K562 (cell line): ENCODE results near the gene GABARAPL1. TPM values are rescaled to one million over a fixed set of nuclear protein-coding genes. Genes with fewer than 3 reads are reported as not detected.

Experiments used
- polyA plus RNA-seq, 8 experiments: library from polyadenylated mRNA; depleted of rRNA in 4 of 8; stranded (reverse) in 5 of 8; unstranded in 3 of 8; fragments of >200 nt; fragmentation: Nextera tagmentation in 2 of 8; fragmentation: Illumina TruSeq in 1 of 8; extraction: Ambion mirVana in 2 of 8; extraction: Trizol in 1 of 8; gene quantifications; 2 replicates each; pipeline versions ENCODE4 v1.2.1 to v1.2.3, GENCODE V29; 2011 to 2014; ENCODE audit warnings: inconsistent platforms in 1 of 8, missing spikeins in 1 of 8
- total RNA-seq, 7 experiments: library from RNA; depleted of rRNA in 6 of 7; stranded (reverse); fragments of >200 nt in 6 of 7; fragmentation: Illumina TruSeq in 2 of 7; extraction: Trizol in 2 of 7; gene quantifications; 2 replicates each; pipeline versions ENCODE4 v1.2.1 to v1.2.3, GENCODE V29; 2011 to 2021; ENCODE audit warnings: low replicate concordance in 1 of 7

Gene GABARAPL1
- total and polyA plus RNA-seq, 9 of the 15 experiments (the other 6 are each of a cell fraction or from before 2014, with no cell fraction given), result 2.3 to 15.9 (median 11.3) TPM

Other genes starting within 250 kb of the GABARAPL1 start
Only the 7 nearest of the 14 such genes appear.
- not detected in 2 replicates for gene CLEC9A, start 182.2 kb upstream of the GABARAPL1 start, total RNA-seq (2014; rRNA removed)
- gene CLEC9A, start 182.2 kb upstream of the GABARAPL1 start, total RNA-seq (2014; rRNA removed; fragmentation: Illumina TruSeq; extraction: Trizol), result not detected in 2 replicates
- gene CLEC9A, start 182.2 kb upstream of the GABARAPL1 start, total RNA-seq (2015; rRNA removed; fragmentation: Illumina TruSeq; extraction: Trizol), result not detected in 2 replicates
- gene CLEC9A, start 182.2 kb upstream of the GABARAPL1 start, total RNA-seq (2021), result not detected in 2 replicates
- not detected in 2 replicates for gene CLEC9A, start 182.2 kb upstream of the GABARAPL1 start, polyA plus RNA-seq (2011; rRNA removed)
- gene CLEC9A, start 182.2 kb upstream of the GABARAPL1 start, polyA plus RNA-seq (2014; fragmentation: Illumina TruSeq; extraction: Trizol), result not detected in 2 replicates
- gene CLEC9A, start 182.2 kb upstream of the GABARAPL1 start, polyA plus RNA-seq (2014; fragmentation: Nextera tagmentation; extraction: Ambion mirVana), result not detected
- not detected in 2 replicates for gene CLEC9A, start 182.2 kb upstream of the GABARAPL1 start, polyA plus RNA-seq (2014; rRNA removed)
- not detected in 2 replicates for gene CLEC1A, start 113.9 kb upstream of the GABARAPL1 start, total RNA-seq (2014; rRNA removed)
- not detected in 2 replicates for gene CLEC1A, start 113.9 kb upstream of the GABARAPL1 start, total RNA-seq (2014; rRNA removed; fragmentation: Illumina TruSeq; extraction: Trizol)
- gene CLEC1A, start 113.9 kb upstream of the GABARAPL1 start, total RNA-seq (2015; rRNA removed; fragmentation: Illumina TruSeq; extraction: Trizol), result not detected in 2 replicates
- not detected in 2 replicates for gene CLEC1A, start 113.9 kb upstream of the GABARAPL1 start, total RNA-seq (2021)
- gene CLEC1A, start 113.9 kb upstream of the GABARAPL1 start, polyA plus RNA-seq (2011; rRNA removed), result not detected in 2 replicates
- gene CLEC1A, start 113.9 kb upstream of the GABARAPL1 start, polyA plus RNA-seq (2014; fragmentation: Illumina TruSeq; extraction: Trizol), result not detected in 2 replicates
- gene CLEC1A, start 113.9 kb upstream of the GABARAPL1 start, polyA plus RNA-seq (2014; fragmentation: Nextera tagmentation; extraction: Ambion mirVana), result under 1 TPM in 1 of 2 experiments, not detected in 1; 0.04 TPM
- gene CLEC1A, start 113.9 kb upstream of the GABARAPL1 start, polyA plus RNA-seq (2014; rRNA removed), result not detected in 2 replicates
- not detected in 2 replicates for gene CLEC7A, start 82.7 kb upstream of the GABARAPL1 start, total RNA-seq (2014; rRNA removed)
- gene CLEC7A, start 82.7 kb upstream of the GABARAPL1 start, total RNA-seq (2014; rRNA removed; fragmentation: Illumina TruSeq; extraction: Trizol), result not detected in 2 replicates
- not detected in 2 replicates for gene CLEC7A, start 82.7 kb upstream of the GABARAPL1 start, total RNA-seq (2015; rRNA removed; fragmentation: Illumina TruSeq; extraction: Trizol)
- gene CLEC7A, start 82.7 kb upstream of the GABARAPL1 start, total RNA-seq (2021), result 0.16 TPM in 1 of 2 replicates, not detected in the other
- gene CLEC7A, start 82.7 kb upstream of the GABARAPL1 start, polyA plus RNA-seq (2011; rRNA removed), result not detected in 2 replicates
- gene CLEC7A, start 82.7 kb upstream of the GABARAPL1 start, polyA plus RNA-seq (2014; fragmentation: Illumina TruSeq; extraction: Trizol), result not detected in 2 replicates
- gene CLEC7A, start 82.7 kb upstream of the GABARAPL1 start, polyA plus RNA-seq (2014; fragmentation: Nextera tagmentation; extraction: Ambion mirVana), result not detected
- gene CLEC7A, start 82.7 kb upstream of the GABARAPL1 start, polyA plus RNA-seq (2014; rRNA removed), result not detected in 2 replicates
- gene OLR1, start 40.7 kb upstream of the GABARAPL1 start, total RNA-seq (2014; rRNA removed), result not detected in 2 replicates
- gene OLR1, start 40.7 kb upstream of the GABARAPL1 start, total RNA-seq (2014; rRNA removed; fragmentation: Illumina TruSeq; extraction: Trizol), result not detected in 2 replicates
- gene OLR1, start 40.7 kb upstream of the GABARAPL1 start, total RNA-seq (2015; rRNA removed; fragmentation: Illumina TruSeq; extraction: Trizol), result not detected in 2 replicates
- 0.45 TPM in 1 of 2 replicates, not detected in the other for gene OLR1, start 40.7 kb upstream of the GABARAPL1 start, total RNA-seq (2021)
- not detected in 2 replicates for gene OLR1, start 40.7 kb upstream of the GABARAPL1 start, polyA plus RNA-seq (2011; rRNA removed)
- gene OLR1, start 40.7 kb upstream of the GABARAPL1 start, polyA plus RNA-seq (2014; fragmentation: Illumina TruSeq; extraction: Trizol), result not detected in 2 replicates
- gene OLR1, start 40.7 kb upstream of the GABARAPL1 start, polyA plus RNA-seq (2014; fragmentation: Nextera tagmentation; extraction: Ambion mirVana), result not detected
- not detected in 2 replicates for gene OLR1, start 40.7 kb upstream of the GABARAPL1 start, polyA plus RNA-seq (2014; rRNA removed)
- not detected in 2 replicates for gene TMEM52B, start 33.8 kb upstream of the GABARAPL1 start, total RNA-seq (2014; rRNA removed)
- gene TMEM52B, start 33.8 kb upstream of the GABARAPL1 start, total RNA-seq (2014; rRNA removed; fragmentation: Illumina TruSeq; extraction: Trizol), result not detected in 2 replicates
- gene TMEM52B, start 33.8 kb upstream of the GABARAPL1 start, total RNA-seq (2015; rRNA removed; fragmentation: Illumina TruSeq; extraction: Trizol), result not detected in 2 replicates
- gene TMEM52B, start 33.8 kb upstream of the GABARAPL1 start, total RNA-seq (2021), result not detected in 2 replicates
- gene TMEM52B, start 33.8 kb upstream of the GABARAPL1 start, polyA plus RNA-seq (2011; rRNA removed), result not detected in 2 replicates
- gene TMEM52B, start 33.8 kb upstream of the GABARAPL1 start, polyA plus RNA-seq (2014; fragmentation: Illumina TruSeq; extraction: Trizol), result not detected in 2 replicates
- gene TMEM52B, start 33.8 kb upstream of the GABARAPL1 start, polyA plus RNA-seq (2014; fragmentation: Nextera tagmentation; extraction: Ambion mirVana), result not detected
- not detected in 2 replicates for gene TMEM52B, start 33.8 kb upstream of the GABARAPL1 start, polyA plus RNA-seq (2014; rRNA removed)
- not detected in 2 replicates for gene KLRD1, start 95.0 kb downstream of the GABARAPL1 start, total RNA-seq (2014; rRNA removed)
- gene KLRD1, start 95.0 kb downstream of the GABARAPL1 start, total RNA-seq (2014; rRNA removed; fragmentation: Illumina TruSeq; extraction: Trizol), result not detected in 2 replicates
- not detected in 2 replicates for gene KLRD1, start 95.0 kb downstream of the GABARAPL1 start, total RNA-seq (2015; rRNA removed; fragmentation: Illumina TruSeq; extraction: Trizol)
- not detected in 2 replicates for gene KLRD1, start 95.0 kb downstream of the GABARAPL1 start, total RNA-seq (2021)
- gene KLRD1, start 95.0 kb downstream of the GABARAPL1 start, polyA plus RNA-seq (2011; rRNA removed), result not detected in 2 replicates
- not detected in 2 replicates for gene KLRD1, start 95.0 kb downstream of the GABARAPL1 start, polyA plus RNA-seq (2014; fragmentation: Illumina TruSeq; extraction: Trizol)
- not detected for gene KLRD1, start 95.0 kb downstream of the GABARAPL1 start, polyA plus RNA-seq (2014; fragmentation: Nextera tagmentation; extraction: Ambion mirVana)
- gene KLRD1, start 95.0 kb downstream of the GABARAPL1 start, polyA plus RNA-seq (2014; rRNA removed), result not detected in 2 replicates
- not detected in 2 replicates for gene KLRK1, start 177.2 kb downstream of the GABARAPL1 start, total RNA-seq (2014; rRNA removed)
- 0.07 TPM in 1 of 2 replicates, not detected in the other for gene KLRK1, start 177.2 kb downstream of the GABARAPL1 start, total RNA-seq (2014; rRNA removed; fragmentation: Illumina TruSeq; extraction: Trizol)
- gene KLRK1, start 177.2 kb downstream of the GABARAPL1 start, total RNA-seq (2015; rRNA removed; fragmentation: Illumina TruSeq; extraction: Trizol), result not detected in 2 replicates
- gene KLRK1, start 177.2 kb downstream of the GABARAPL1 start, total RNA-seq (2021), result 0.09 TPM in 2 replicates
- gene KLRK1, start 177.2 kb downstream of the GABARAPL1 start, polyA plus RNA-seq (2011; rRNA removed), result 0.06 and 0.11 TPM in 2 replicates
- 0.09 TPM in 1 of 2 replicates, not detected in the other for gene KLRK1, start 177.2 kb downstream of the GABARAPL1 start, polyA plus RNA-seq (2014; fragmentation: Illumina TruSeq; extraction: Trizol)
- gene KLRK1, start 177.2 kb downstream of the GABARAPL1 start, polyA plus RNA-seq (2014; fragmentation: Nextera tagmentation; extraction: Ambion mirVana), result under 1 TPM; 0.03 to 0.04 TPM
- gene KLRK1, start 177.2 kb downstream of the GABARAPL1 start, polyA plus RNA-seq (2014; rRNA removed), result not detected in 2 replicates